GDM1 (cell line): ENCODE measurements around the gene GTF3C2.
A peak's percentile ranks its signal among the peaks of the same experiment; 100 is the strongest.
"Not testable (repeated sequence)": the region's sequence is repeated elsewhere in the genome, so short reads cannot be mapped to it uniquely, and the experiment has no call there.

Source experiments
- DNase-seq: peaks from one replicate; lab custom pipeline; 2025; lab: John Stamatoyannopoulos, UW

Gene GTF3C2

DNA sequence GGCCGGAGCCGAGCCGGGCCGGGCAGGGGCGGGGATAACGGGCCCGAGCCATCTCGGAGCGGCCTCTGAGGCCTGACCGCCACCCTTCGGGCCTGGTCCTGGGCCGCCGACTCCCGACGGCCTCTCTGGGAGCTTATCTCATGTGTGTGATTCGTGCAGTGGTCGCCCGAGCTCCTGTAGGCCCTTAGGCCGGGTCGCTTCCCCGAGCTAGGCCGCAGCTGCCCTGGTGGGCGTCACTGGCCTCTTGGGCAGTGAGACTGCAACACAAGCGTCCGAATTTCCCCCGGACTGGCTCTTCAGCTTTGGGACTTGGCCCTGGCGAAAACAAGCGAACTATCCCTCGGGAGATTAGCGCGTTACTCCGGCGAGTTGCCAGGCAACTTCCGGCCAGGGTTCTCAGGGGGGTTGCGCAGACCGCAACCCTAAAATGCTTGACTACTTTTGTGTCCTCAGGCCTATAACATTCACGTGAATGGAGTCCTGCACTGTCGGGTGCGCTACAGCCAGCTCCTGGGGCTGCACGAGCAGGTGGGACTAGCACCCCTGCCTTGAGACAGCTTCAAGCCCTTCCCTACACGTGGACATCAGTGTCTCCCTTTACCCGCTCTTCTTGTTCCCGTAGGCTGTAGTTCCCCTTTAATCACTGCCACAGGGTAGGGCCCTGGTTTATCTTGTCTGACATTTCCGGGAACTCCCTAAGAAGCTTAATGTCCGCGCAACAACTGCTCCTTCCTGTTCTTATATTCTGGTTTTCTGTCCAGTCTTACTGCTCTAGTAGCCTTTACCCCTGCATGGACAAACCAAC, 14.5 kb upstream of the GTF3C2 start:
- no peak for DNase-seq

DNA sequence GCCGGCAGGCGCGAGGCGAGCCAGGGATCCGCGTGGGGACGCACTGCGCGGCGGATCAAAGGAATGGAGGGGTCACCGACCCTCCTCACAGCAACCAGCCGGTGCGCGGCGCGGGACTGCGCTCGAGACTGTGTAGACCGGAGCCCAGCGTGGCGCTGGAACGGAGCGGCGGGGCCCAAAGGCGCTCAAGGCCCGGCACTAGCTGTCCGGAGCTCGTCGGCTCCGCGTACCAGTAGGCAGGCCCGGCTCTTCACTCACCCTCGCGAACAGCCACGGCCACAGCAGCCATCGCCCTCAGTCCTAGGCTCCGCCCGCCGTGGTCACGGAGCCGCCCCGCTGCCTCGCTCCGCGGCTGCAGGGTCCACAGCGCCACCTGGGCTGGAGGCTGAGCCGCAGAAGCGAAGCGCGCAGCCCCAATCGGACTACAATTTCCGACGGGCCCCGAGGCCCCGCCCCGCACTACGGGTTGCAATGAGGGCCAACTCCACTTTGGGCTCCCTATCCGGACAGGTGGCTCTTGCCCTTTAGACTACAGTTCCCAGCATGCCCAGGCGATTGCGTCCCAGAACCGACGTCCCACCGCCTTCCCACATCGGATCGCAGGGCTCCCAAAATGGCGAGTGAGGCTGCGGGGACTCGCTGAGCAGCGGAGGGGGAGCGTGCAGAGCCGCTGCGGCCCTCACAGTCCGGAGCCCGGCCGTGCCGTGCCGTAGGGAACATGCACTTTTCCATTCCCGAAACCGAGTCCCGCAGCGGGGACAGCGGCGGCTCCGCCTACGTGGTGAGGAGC, 13.7 kb upstream of the GTF3C2 start, which contains the start of the genes EIF2B4 and SNX17:
Gene EIF2B4, minus strand, starts transcription at position 313 of the 790 bp plus-strand sequence. Its CDS starts 24 bp downstream, at position 289.
Gene SNX17, plus strand, starts transcription at position 591 of the 790 bp plus-strand sequence. Its CDS starts 128 bp downstream, at position 719.
- DNase-seq: peak; percentile 99

DNA sequence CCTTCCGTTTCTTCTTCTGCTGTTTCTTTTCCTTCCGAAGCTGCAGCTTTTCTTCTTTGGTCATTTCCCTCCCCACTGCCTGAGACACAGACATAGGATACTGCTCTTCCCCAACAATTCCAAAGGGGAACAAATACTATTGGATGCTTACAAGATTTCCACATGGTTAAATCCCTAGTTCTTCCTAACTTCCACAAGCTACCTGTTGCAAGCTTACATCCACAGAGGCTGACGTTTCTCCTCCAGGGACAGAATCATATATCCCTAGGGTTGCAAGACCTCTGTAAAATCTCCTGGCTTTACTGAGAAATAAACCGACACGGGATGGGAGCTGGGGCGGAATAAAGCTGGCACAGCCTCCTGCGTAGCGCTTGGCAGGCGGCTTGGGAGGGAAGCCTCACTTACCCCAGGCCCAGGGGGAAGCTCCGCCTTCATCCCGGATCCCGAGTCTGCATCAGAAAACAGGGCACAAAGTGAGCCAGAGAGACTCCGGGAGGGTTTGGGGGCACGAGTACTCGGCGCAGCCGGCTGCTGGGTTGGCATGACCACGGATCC, 13.0 kb upstream of the GTF3C2 start:
- DNase-seq: no peak

DNA sequence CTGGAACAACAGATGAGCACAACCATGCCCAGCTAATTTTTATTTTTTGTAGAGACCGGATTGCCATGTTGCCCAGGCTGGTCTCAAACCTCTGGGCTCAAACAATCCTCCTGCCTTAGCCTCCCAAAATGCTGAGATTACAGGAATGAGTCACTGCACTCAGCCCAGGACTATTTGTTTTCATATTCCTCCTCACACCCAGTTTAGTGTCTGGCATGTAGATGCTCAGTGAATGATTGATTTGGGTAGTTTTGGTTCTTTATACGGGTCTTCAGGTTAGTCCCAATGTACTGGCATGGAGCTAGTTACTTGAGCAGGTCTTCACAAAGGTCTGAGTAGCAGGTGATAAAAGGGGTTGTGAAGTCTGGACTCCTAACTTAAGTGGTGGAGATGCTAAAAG, 7.4 kb upstream of the GTF3C2 start:
- no peak for DNase-seq

DNA sequence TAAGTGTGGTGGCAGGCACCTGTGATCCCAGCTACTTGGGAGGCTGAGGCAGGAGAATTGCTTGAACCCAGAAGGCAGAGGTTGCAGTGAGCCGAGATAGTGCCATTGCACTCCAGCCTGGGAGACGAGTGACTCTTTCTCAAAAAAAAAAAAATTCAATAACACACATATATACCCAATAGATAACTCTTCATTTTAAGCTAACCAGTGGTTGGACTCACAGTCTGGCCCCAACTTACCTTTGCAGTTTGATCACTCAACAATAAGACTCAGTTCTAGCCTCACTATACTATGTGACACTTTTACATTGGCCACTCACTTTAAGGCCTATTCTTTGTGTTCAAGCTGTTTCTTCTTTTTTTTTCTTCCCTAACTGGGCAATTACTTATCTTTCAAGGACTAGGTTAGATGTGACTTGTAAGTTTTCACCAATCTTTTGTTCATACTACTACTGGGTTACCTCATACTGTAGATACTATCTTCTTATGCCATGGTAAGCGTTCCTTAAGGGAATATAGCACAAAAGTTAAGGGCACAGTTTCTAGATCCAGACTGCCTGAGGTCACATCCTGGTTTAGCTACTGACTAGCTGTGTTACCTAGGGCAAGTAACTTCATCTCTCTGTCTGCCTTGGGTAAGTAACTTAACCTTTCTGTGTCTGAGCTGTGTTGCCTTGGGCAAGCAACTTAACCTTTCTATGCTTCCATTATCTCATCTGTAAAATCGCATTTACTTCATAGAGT, 6.3 kb upstream of the GTF3C2 start:
- no peak for DNase-seq

DNA sequence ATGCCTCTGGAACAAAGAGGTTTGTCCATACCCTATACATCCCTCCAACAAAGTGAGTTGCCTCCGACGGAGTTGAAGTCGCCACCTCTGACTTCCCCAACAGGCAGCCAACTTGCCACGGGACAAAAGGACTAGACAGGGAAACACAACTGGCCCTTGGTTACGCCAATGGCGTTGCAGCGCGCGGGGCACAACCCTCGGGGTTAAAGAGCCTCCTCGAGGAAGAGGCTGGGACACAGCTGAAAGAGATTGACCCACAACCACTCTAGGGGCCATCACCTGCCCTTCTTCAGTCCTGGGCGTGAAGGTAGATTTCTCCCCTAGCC, 545 bp downstream of the GTF3C2 start:
- DNase-seq: peak; percentile 58

DNA sequence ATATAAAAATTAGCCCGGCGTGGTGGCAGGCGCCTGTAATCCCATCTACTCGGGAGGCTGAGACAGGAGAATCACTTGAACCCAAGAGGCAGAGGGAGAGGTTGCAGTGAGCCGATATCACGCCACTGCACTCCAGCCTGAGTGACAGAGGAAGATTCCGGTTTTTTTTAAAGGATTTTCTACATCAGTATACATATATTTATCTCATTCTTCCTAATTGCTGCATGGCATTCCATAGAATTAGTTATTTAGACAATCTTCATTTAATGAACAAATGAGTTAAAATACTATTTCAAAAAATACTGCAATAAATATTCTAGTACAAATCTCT, 2.0 kb downstream of the GTF3C2 start:
- DNase-seq: no peak

DNA sequence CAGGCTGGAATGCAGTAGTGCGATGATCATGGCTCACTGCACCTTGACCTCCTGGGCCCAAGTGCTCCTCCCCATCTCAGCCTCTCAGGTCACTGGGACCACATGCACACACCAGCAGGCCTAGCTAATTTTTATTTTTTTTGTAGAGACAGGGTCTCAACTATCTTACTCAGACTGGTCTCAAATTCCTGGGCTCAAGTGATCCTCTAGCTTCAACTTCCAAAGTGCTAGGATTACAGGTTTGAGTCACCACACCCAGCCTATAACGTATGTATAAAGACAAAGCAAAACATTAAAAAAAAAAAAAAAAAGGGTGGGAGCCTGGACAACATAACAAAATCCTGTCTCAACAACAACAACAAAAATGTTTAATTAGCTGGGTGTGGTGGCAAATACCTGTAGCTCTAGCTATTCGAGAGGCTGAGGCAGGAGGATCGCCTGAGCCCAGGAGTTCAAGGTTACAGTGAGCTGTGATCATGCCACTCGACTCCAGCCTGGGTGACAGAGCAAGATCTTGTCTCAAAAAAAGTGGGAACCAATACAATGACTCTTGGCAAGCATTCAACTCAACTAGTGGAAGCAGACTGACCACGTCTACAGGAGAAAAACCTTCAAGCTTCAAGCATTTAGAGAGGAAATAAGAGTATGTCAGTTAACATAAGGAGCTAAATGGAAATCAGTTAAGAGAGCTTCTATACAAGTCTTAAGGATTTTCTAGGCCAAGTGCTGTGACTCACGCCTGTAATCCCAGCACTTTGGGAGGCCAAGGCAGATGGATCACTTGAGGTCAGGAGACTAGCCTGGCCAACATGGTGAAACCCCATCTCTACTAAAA, 2.6 kb downstream of the GTF3C2 start:
- no peak for DNase-seq

DNA sequence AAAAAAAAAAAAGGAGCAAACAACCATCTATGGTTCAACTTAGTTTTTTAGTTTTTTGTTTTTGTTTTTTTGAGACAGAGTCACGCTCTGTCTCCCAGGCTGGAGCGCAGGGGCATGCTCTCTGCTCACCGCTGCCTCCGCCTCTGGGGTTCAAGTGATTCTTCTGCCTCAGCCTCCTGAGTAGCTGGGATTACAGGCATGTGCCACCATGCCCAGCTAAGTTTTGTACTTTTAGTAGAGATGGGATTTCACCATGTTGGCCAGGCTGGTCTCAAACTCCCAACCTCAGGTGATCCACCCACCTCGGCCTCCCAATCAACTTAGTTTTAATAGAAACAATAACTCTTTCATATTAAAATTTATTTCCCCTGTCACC, 3.2 kb downstream of the GTF3C2 start:
- not testable (repeated sequence) for DNase-seq

DNA sequence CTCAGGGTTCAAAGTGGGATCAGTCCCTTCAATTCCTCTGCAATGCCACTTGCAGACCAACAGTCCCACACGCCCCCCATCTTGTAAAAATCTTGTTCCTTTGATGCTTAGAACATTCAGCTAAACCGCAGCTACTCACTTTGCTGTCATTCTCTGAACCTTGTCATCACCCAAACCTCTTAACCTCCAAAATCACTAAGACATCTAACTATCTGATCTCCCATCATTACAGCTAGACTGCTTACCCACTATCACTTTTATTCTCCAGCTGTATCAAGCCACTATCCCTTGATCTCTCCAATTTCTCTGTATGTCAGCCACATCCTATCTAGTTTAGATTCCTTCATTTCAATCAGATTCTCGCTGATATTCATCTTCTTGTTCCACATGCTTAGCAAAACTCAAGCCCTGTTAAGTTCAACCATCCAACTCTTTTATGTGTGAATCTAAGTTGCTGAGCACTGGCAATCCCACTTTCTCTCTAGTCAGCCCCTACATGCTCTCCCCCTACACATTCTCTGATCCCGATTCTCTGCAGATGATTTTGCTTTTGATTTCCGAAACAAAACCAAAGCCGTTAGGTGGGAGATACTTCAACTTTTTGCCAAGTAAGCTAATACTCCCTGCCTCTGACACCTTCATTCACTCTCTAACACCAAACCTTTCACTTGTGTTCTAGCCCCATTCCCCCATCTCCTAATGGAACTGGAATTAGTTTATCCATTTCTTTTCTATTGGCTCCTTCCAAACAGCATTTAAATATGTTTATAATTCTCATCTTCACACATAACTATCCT, 4.6 kb downstream of the GTF3C2 start:
- no peak for DNase-seq

DNA sequence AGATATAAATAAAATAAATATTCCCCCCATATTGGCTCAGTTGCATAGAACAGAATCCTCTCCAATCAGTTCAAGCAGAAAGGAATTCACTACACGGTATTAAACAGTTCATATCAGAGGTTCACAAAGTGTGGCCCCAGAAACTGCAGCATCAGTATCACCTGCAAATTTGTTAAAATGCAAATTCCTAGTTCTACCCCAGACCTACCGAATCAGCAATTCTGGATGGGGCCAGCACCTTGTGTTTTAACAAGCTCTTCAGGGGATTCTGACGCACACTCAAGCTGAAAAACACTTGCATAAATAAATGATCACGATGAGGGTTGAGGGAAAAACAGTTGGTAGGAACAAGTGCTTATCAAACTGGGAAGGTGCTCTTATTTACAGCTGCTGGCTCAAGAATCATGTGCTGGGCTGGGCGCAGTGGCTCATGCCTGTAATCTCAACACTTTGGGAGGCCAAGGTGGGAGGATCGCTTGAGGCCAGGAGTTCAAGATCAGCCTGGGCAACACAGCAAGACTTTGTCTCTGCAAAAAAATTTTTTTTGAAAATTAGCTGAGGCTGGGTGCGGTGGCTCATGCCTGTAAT, 6.4 kb downstream of the GTF3C2 start:
- no peak for DNase-seq

DNA sequence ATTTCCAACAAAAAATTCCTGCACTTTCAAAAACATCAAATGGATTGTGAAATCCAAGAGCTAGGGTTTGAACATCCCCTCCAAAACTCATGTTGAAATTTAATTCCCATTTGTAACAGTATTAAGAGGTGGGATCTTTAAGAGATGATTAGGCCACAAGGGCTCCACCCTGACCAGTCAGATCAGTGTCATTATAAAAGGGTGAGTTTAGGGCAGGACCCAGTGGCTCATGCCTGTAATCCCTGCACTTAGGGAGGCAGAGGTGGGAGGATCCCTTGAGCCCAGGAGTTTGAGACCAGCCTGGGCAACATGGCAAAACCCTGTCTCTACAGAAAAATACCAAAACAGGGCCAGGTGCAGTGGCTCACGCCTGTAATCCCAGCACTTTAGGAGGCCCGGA, 8.9 kb downstream of the GTF3C2 start:
- no peak for DNase-seq

DNA sequence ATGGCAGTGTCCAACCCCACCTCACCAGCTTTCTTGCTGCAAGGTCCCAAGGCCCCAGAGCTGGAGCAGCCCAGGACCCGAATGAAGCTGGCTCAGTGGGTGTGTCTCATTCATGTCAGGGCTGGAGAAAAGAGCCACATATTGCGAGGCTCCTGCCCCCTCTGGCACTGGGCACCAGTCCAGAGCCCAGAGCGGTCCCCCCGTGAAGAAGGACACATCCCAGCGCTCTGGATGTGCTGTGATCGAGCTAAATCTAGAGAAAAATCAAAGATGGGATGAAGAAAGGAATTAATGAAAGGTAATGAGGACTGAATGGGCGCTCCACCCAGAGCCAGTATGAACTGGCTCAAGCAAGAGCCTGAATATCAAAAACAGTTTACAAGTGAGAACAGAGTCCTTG, 20.4 kb downstream of the GTF3C2 start:
- no peak for DNase-seq

DNA sequence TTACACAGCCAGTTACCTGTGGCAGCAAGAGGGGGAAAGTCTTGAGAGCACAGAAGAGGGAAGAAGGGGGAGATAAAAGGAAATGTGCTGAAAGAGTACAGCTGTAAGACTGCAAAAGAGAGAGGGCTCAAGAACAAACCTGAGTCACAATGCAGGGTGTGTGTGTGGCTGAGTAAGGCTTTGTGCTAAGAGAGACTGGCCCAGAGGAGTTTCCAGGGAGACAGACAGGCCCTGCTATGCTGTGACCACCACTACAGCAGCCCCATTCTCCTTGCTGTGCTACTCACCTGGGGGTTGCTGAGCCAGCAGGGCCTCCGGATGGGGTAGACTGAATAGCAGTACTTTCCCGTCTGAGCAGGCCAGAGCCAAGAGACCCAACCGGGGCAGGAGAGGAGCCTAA, 21.3 kb downstream of the GTF3C2 start:
- no peak for DNase-seq

DNA sequence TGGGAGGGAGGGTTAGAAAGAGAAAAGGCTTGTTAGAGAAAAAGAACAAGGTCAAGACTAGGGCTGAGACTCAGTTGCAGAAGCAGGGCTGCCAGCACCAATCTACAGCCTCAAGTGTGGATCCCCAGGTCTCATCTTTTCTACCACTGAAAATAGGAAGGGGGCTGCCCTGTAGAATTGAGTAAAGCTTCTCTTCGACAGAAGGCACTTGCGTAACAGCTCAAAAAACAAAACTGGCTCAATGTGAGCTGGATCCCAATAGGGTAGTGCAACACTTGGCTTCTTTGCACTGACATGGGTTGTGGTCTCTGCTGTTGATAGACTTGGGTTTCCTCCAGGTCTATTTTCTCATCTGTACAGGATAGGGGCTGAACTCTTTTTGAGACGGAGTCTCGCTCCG, 31.8 kb downstream of the GTF3C2 start:
- no peak for DNase-seq

DNA sequence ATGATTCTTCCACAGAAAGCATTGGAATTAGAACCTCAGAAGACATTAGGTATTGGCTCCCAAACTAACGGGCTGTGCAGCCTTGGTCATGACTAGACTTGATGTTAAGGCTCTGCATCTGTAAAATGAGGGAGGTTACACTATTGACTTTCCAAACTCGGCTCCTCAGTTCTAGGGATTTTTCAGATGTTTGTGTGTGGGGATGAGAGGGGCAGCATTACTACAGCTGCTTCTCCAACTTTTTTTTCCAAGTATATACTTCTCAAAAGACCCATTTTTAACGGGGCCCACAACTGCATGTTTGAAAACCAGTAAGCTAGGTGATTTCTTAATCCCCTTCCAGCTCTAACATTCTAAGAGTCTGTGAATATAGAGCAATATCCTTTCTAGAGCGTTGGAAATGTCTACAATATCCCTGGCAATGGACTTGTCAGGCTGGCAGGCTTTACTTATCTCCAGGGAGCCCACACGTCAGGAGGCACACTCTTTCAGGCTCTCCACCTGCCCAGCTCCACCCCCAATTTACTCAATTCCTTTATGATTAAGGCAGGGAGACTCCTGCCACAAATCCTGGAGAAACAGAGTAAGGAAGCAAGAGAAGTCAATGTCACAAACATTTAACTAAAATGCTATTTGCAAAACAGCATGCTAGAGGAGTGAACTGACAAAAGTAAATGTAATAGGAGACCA, 32.8 kb downstream of the GTF3C2 start:
- no peak for DNase-seq

DNA sequence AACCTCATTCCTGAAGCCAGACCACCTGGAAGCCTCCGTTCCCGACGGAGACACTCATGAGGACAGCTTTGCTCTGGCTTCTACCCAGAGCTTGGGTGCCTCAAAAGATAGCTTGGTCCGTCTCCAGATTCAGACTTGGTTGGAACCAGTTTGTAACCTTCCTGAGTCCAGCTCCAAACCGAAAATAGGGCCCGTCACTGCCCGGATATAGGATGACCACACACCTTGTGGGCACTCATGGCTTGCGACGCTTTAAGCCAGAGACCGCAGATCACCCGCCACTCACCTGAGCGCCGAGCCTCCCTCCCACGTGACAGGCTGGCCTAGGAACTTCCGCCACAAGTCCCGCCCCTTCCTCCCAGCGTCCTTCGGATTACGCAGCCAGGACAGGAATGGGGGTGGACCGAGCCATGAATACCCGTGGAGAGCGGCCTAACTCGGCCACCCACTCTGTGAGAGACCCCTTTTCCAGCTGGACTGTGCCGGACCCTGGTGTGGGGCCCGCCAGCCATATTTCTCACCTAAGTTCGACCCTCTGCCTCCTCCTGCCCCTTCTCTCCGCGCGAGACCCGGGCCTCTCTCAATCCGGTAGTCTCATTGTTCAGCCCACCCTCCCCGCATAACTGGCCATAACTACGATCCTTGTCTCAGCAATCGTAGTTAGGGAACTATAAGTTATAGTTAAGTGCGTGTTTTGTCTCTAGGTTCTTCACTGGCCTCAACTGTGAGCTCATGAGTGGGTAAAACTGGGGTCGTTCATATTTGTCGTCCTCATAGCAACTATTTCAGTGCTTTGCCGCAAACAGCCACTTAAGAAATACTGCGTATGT, 33.6 kb downstream of the GTF3C2 start, which contains the start of gene MPV17:
Gene MPV17, minus strand, starts transcription at position 332 of the 830 bp plus-strand sequence. CDS start 580 bp downstream, outside the sequence.
- DNase-seq: peak; percentile 74

DNA sequence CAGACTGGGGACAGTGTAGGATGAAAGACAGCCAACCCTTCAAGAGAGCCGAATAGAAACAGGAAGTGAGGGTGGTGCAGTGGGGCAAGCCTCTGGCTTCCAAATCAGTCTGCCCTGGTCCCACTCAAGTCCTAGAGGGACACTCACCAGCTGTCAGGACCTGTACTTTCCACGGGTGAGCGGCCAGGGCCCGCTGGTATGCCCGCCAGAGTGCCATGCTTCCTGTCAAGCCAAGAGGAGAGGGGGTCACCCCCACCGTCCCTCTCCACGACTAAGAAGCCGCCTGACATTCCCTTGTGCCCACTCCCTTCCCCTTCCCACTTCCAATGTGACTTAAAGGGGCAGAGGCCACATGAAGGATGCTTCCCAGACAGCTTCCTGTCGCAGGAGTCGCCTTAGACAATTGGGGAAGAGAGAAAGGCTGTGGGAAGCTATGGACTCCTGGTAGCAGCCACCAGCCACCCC, 34.2 kb downstream of the GTF3C2 start:
- DNase-seq: no peak
